GM18870 (cell line): ENCODE results near the gene HABP4.
A peak's percentile ranks its signal among the peaks of the same experiment; 100 is the strongest.

Source experiments
- ATAC-seq: cut with Tn5 transposase; IDR thresholded peaks from one replicate; pipeline ENCODE4 v1.9.1; 2021; ENCODE audit warnings: moderate library complexity; ENCODE audit not compliant: unreplicated experiment

The HABP4 gene, protein sequence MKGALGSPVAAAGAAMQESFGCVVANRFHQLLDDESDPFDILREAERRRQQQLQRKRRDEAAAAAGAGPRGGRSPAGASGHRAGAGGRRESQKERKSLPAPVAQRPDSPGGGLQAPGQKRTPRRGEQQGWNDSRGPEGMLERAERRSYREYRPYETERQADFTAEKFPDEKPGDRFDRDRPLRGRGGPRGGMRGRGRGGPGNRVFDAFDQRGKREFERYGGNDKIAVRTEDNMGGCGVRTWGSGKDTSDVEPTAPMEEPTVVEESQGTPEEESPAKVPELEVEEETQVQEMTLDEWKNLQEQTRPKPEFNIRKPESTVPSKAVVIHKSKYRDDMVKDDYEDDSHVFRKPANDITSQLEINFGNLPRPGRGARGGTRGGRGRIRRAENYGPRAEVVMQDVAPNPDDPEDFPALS

DNA sequence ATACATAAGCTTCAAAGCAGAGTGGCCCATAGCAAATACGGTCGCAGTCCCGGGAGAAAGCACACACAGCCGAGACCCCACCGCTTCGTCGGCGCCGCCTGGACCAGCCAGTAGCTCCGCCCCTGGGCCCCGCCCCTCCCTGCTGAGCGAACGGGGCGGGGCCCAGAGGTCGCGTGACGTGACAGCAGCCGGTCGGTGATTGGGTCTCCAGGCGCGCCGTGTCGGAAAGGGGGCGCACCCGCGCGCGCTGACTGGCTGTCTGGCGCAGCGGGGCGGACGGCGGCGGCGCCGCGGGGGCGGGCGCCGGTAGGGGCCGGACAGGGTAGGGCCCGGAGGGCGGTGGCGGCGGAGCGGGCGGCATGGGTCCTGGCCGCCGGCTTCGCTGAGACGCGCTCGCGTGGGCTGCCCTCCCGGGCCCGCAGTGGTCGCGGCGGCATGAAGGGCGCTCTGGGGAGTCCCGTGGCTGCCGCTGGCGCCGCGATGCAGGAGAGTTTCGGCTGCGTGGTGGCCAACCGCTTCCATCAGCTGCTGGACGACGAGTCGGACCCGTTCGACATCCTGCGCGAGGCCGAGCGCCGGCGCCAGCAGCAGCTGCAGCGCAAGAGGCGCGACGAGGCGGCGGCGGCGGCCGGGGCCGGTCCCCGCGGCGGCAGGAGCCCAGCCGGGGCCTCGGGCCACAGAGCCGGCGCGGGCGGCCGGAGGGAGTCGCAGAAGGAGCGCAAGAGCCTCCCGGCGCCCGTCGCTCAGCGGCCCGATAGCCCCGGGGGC lies at the start of gene HABP4:
Gene HABP4 (plus strand): TSS at position 325 of the 768 bp plus-strand sequence. CDS start 111 bp downstream, at position 436.
- ATAC-seq, result peak; percentile 67

DNA sequence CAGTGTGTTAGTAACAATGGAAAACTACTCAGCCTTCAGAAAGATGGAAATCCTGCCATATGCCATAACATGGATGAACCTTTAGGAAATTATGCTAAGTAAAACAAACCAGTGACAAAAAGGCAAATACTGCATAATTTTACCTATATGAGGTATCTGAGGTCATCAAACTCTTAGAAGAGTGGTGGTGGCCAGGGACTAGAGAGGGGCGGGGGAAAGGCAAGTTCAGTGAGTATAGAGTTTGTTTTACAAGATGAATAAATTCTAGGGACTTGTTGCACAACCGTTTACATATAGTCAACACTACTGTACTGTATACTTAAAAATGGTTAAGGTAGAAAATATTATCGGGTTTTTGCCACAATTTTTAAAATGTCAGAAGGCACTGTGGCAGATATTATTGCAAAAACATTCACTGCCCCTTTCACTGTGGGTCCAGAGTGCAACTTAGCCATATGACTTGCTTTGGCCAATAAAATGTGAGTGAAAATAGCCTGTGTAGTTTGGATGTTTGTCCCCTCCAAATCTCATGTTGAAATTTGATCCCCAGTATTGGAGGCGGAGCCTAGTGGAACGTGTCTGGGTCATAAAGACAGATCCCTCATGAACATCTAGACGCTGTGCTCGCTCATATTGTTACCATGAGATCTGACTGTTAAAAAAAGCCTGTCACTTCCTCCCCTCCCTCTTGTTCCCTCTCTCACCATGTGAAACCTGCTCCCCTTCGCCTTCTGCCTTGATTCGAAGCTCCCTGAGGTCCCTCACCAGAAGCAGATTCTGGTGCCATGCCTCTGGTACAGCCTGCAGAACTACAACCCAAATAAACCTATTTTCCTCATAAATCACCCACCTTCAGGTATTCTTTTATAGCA lies 41.3 kb upstream of the HABP4 start:
- ATAC-seq, result no peak

DNA sequence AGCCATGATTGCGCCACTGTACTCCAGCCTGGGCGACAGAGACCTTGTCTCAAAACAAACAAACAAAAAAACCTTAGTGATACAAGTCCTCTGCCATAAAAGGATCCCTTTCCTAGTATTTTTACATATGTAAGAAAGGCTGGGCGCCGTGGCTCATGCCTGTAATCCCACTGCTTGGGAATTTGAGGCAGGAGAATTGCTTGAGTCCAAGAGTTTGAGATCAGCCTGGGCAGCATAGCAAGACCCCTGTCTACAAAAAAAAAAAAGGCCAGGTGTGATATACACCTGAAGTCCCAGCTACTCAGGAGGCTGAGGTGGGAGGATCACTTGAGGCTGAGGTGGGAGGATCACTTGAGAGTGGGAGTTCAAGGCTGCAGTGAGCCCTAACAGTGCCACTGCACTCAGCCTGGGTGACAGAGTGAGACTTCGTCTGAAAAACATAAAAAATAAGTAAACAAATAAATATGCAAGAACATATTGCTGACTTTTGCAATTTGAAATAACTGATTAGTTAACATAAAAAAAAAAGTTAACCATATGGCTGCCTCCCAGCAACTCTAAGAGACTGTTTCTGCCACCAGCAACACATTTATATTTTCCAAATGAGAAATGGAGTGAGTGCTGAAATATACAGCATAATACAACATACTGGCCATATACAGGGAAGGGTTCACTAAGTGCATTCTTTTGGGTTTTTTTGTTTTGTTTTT lies 38.7 kb upstream of the HABP4 start:
- no peak for ATAC-seq

- no peak for ATAC-seq
These were observed 37.6 kb upstream of the HABP4 start for GRCh38 chr9:96412174-96412913.

- ATAC-seq, result no peak
These were observed 36.4 kb upstream of the HABP4 start for GRCh38 chr9:96413302-96414221.

DNA sequence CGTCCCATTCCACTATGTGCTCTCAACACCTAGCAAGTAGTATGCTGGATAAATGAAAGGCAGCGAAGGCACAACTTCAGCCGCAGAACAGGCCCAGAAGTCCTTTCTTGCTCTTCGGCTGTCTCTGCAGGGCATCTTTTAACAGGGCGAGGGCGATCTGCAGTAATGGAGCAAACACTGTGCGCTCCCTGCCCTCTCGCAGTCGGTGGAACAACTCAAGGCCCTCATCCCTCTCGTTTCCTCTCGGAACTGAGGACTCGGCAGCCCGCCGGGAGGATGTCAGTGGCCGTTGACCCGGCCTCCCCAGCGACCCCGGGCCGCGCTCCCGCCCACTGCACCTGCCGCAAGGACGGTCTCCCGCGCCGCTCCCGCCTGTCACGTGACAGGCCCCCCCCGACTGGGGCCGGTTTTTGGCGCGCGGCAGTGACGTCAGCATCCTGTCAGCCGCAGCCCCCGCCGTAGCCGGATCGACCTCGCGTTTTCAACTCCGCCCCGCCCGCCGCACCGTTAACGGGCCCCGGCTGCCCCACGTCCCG lies 32.9 kb upstream of the HABP4 start:
- no peak for ATAC-seq

DNA sequence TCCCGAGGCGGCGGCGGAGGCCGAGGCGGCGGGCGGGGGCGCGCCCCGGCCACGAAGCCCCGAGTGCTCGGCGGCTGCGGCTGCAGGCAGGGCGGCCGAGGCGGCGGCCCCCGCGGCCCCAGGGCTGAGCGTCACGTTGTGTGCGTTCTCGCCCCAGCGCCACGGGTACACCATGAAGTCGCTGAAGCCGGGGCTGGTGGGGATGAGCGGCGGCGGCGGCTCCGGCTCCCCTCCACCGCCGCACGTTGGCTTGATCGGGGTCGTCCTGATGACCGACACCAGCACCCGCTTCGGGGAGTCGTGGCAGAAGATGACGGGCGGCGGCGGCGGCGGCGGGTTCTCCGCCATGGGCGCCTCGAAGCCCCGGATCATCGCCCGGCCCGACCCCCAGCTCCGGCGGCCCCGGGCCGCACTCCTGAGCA lies 32.3 kb upstream of the HABP4 start:
- ATAC-seq, result no peak

DNA sequence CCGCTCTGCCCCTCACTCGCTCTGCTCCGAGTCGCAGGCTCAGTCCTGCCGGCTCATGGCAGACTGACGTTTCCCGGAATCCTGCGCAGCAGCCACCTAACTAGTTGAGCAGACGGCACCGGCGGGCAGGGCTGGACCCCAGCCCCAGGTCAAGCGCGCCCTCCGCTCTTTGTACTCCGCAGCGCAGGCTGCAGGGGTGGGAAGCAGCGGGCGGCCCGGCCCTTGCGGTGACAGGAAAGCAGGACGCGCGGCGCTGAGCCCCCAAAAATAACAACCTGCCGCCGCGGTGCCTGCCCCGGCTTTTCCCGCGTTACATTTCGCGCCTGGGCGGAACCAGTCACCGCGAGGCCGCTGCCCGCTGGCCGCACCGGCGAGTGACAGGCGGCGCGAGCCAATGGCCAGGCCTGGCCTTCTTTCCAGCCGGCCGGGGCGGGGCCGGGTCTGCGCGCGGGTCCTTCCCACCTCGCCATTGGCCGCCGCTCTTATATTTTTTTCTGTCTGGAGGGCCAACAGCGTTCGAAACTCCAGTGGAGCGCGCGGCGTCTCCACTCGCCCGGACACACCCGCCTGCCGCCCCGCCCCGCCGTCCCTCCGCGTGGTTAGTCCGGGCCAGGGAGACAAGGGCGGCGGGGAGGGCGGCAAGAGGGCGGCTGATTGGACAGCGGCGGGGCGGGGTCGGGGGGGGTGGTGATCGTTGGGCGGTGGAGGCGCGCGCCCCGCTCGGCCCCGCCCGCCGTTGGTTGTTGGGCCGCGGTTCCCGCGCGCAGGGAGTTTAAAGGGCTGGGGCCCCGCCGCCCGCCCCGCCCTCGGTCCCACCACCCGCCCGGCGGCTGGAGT lies 31.7 kb upstream of the HABP4 start, which contains the start of gene ZNF367:
Gene ZNF367 (minus strand): TSS at position 288 of the 837 bp plus-strand sequence. CDS start 338 bp downstream, outside the sequence.
- peak; percentile 51 for ATAC-seq

DNA sequence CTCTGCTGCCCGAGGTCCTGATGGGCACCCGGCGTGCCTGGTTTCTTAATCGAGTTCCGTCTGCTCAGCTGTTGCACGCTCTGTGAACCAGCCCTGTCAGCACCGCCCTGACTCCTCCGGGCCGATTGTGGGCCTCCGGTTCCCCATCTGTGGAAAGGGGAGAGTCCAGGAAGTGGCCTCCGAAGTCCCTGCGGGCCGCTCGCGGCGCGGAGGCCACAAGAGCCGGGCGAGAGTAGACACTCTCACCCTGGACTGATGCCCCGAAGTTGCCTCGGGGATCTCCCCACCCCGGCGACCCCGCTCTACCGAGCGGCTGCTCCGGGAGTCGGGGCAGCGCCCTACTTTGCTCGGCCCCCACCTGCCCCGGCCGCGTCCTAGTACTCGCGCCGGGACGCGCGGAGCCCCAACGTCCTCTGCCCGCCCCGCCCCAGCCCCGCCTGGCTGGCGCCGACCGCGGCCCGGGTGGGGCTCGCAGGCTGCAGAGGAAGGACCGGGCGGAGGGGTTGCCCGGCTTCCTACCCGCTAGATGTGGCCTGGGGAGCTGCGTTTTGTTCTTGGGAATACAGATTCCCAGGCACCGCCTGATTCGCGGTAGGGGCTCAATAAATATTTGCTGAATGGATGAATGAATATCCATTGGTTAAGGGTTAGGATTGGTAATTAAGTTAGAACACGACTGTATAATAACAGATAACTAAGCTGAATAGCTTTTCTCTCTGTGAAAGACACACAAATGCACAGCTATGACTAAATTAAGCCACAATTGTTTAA lies 30.9 kb upstream of the HABP4 start:
- peak; percentile 23 for ATAC-seq

GRCh38 chr9:96419691-96419969 lies 30.3 kb upstream of the HABP4 start:
- no peak for ATAC-seq

GRCh38 chr9:96420468-96421219 lies 29.3 kb upstream of the HABP4 start:
- ATAC-seq, result peak; percentile 25

DNA sequence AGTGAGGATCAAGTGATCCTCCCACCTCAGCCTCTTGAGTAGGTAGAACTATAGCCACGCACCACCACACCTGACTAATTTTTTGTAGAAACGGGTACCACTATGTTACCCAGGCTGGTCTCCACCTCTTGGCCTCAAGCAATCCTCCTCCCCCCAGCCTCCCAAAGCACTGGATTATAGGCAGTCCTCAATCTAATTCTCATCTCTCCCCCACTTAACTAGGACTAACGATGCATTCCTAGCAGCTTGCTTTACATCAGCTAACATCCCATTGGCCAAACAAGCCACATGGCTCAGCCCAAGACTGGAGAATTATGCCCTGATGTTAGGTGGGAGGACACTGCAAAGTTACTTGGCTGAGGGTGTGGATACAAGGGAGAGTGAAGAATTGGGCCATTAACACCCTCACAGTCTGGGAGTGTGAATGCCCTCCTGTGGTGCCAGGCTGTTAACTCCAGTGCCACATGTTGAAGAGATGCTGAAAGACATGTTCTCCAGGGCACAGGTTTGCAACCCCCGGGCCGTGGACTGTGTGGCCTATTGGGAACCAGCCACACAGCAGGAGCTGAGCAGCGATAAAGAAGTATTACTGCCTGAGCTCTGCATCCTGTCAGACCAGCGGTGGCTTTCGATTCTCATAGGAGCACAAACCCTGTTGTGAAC lies 26.5 kb upstream of the HABP4 start:
- no peak for ATAC-seq

GRCh38 chr9:96423985-96424336 lies 26.0 kb upstream of the HABP4 start:
- ATAC-seq, result no peak

- no peak for ATAC-seq
These were observed 24.3 kb upstream of the HABP4 start for GRCh38 chr9:96425500-96426169.

GRCh38 chr9:96429732-96430131 lies 20.2 kb upstream of the HABP4 start:
- ATAC-seq, result no peak
